Measurements from ENCODE around the gene BICC1. TPM values are rescaled to one million over a fixed set of nuclear protein-coding genes. Genes with fewer than 3 reads are reported as not detected.

Gene BICC1
- total and polyA plus RNA-seq, 2 donors (not counting 1 experiment from before 2014, with no cell fraction given) = 22.6 to 64.7 TPM

GRCh38 chr10:58731276-58731675 lies 218.6 kb downstream of the BICC1 start:
- H3K4me1 ChIP-seq (ENCODE audit: control insufficient read depth, extremely low read depth, insufficient read depth, low read length) = peaks cover 5% of the 10 kb centered on the region
- H4K20me1 ChIP-seq (ENCODE audit: control insufficient read depth, extremely low read depth, insufficient read depth, low read length) = no peaks in the 10 kb centered on the region
- no peaks in the 10 kb centered on the region for H3K79me2 ChIP-seq (ENCODE audit: control insufficient read depth, insufficient read depth, low read length)
- H3K9me3 ChIP-seq (ENCODE audit: control insufficient read depth, insufficient read depth, low read depth, low read length) = no peaks in the 10 kb centered on the region
- H3K27me3 ChIP-seq (ENCODE audit: control insufficient read depth, insufficient read depth, low read length) = no peaks in the 10 kb centered on the region
- H3K27ac ChIP-seq (ENCODE audit: insufficient read depth, low read length) = no peak overlapping the region
- no peaks in the 10 kb centered on the region for H3K36me3 ChIP-seq (ENCODE audit: control insufficient read depth, insufficient read depth, low read length)
- no peak overlapping the region for H3K9ac ChIP-seq (ENCODE audit: insufficient read depth, low read length)
- H3K4me3 ChIP-seq (replicated peaks in 1 of 4; ENCODE audit: control extremely low read depth in 1 of 4, insufficient read depth in 1 of 4, low read depth in 3 of 4, low read length in 4 of 4) = no peak overlapping the region
- no peak overlapping the region for H2AFZ ChIP-seq (ENCODE audit: low read length)
- no peak for TF ChIP-seq CTCF (conservative IDR thresholded peaks at IDR 0.05 in 1 of 2, IDR thresholded peaks at IDR 0.05 in 1 of 2; ENCODE audit: low read depth in 1 of 2, low read length in 2 of 2)
- no peak for TF ChIP-seq EZH2 (IDR thresholded peaks at IDR 0.05; ENCODE audit: low read length, missing control alignments)
- no peak overlapping the region for H3K4me2 ChIP-seq (ENCODE audit: extremely low read depth, insufficient read depth, low read length)
- DNase-seq (ENCODE audit: low read depth in 2 of 2) = no peak

- H3K27ac ChIP-seq (ENCODE audit: insufficient read depth, low read length) = no peak overlapping the region
- H2AFZ ChIP-seq (ENCODE audit: low read length) = no peak overlapping the region
- TF ChIP-seq EZH2 (IDR thresholded peaks at IDR 0.05; ENCODE audit: low read length, missing control alignments) = no peak
- TF ChIP-seq CTCF (conservative IDR thresholded peaks at IDR 0.05 in 1 of 2, IDR thresholded peaks at IDR 0.05 in 1 of 2; ENCODE audit: low read depth in 1 of 2, low read length in 2 of 2) = no peak
- DNase-seq (ENCODE audit: low read depth in 2 of 2) = no peak
- H3K79me2 ChIP-seq (ENCODE audit: control insufficient read depth, insufficient read depth, low read length) = no peaks in the 10 kb centered on the region
- no peak overlapping the region for H3K9ac ChIP-seq (ENCODE audit: insufficient read depth, low read length)
- no peaks in the 10 kb centered on the region for H3K27me3 ChIP-seq (ENCODE audit: control insufficient read depth, insufficient read depth, low read length)
- H3K36me3 ChIP-seq (ENCODE audit: control insufficient read depth, insufficient read depth, low read length) = no peaks in the 10 kb centered on the region
- no peaks in the 10 kb centered on the region for H4K20me1 ChIP-seq (ENCODE audit: control insufficient read depth, extremely low read depth, insufficient read depth, low read length)
- no peak overlapping the region for H3K4me2 ChIP-seq (ENCODE audit: extremely low read depth, insufficient read depth, low read length)
- no peaks in the 10 kb centered on the region for H3K9me3 ChIP-seq (ENCODE audit: control insufficient read depth, insufficient read depth, low read depth, low read length)
- no peak overlapping the region for H3K4me3 ChIP-seq (replicated peaks in 1 of 4; ENCODE audit: control extremely low read depth in 1 of 4, insufficient read depth in 1 of 4, low read depth in 3 of 4, low read length in 4 of 4)
- H3K4me1 ChIP-seq (ENCODE audit: control insufficient read depth, extremely low read depth, insufficient read depth, low read length) = peaks cover 5% of the 10 kb centered on the region
Observed at GRCh38 chr10:58733436-58733835, 220.8 kb downstream of the BICC1 start.

- H3K27ac ChIP-seq (ENCODE audit: insufficient read depth, low read length) = no peak overlapping the region
- peak overlapping the region; percentile 29 for H3K4me2 ChIP-seq (ENCODE audit: extremely low read depth, insufficient read depth, low read length)
- H3K4me1 ChIP-seq (ENCODE audit: control insufficient read depth, extremely low read depth, insufficient read depth, low read length) = peaks cover 5% of the 10 kb centered on the region
- no peaks in the 10 kb centered on the region for H3K36me3 ChIP-seq (ENCODE audit: control insufficient read depth, insufficient read depth, low read length)
- H3K79me2 ChIP-seq (ENCODE audit: control insufficient read depth, insufficient read depth, low read length) = no peaks in the 10 kb centered on the region
- TF ChIP-seq CTCF (conservative IDR thresholded peaks at IDR 0.05 in 1 of 2, IDR thresholded peaks at IDR 0.05 in 1 of 2; ENCODE audit: low read depth in 1 of 2, low read length in 2 of 2) (no peak), EZH2 (IDR thresholded peaks at IDR 0.05; ENCODE audit: low read length, missing control alignments) (no peak)
- DNase-seq (ENCODE audit: low read depth in 2 of 2) = peak in 1 of 2 donors; percentile 82
- H3K9ac ChIP-seq (ENCODE audit: insufficient read depth, low read length) = no peak overlapping the region
- H4K20me1 ChIP-seq (ENCODE audit: control insufficient read depth, extremely low read depth, insufficient read depth, low read length) = no peaks in the 10 kb centered on the region
- H3K4me3 ChIP-seq (replicated peaks in 1 of 4; ENCODE audit: control extremely low read depth in 1 of 4, insufficient read depth in 1 of 4, low read depth in 3 of 4, low read length in 4 of 4) = no peak overlapping the region
- H2AFZ ChIP-seq (ENCODE audit: low read length) = no peak overlapping the region
- H3K9me3 ChIP-seq (ENCODE audit: control insufficient read depth, insufficient read depth, low read depth, low read length) = no peaks in the 10 kb centered on the region
- no peaks in the 10 kb centered on the region for H3K27me3 ChIP-seq (ENCODE audit: control insufficient read depth, insufficient read depth, low read length)
Observed at GRCh38 chr10:58734116-58734515, 221.4 kb downstream of the BICC1 start.
